ENCODE data around the gene SLC9A7.

Gene SLC9A7

GRCh38 chrX:46597771-46598170 lies 161.1 kb downstream of the SLC9A7 start:
- no peak for DNase-seq

GRCh38 chrX:46597208-46597607 lies 161.7 kb downstream of the SLC9A7 start:
- DNase-seq, result no peak

GRCh38 chrX:46595084-46595483 lies 163.8 kb downstream of the SLC9A7 start:
- DNase-seq, result no peak

- no peak for DNase-seq
Measured at GRCh38 chrX:46589977-46590723, 168.8 kb downstream of the SLC9A7 start.

GRCh38 chrX:46588263-46588662 lies 170.7 kb downstream of the SLC9A7 start:
- DNase-seq, result peak; percentile 30 to 42

- no peak for DNase-seq
Measured at GRCh38 chrX:46587753-46588171, 171.2 kb downstream of the SLC9A7 start.

- no peak for DNase-seq
Measured at GRCh38 chrX:46587158-46587557, 171.8 kb downstream of the SLC9A7 start.

- DNase-seq, result no peak
Measured at GRCh38 chrX:46584736-46585135, 174.2 kb downstream of the SLC9A7 start.

GRCh38 chrX:46582966-46583365 lies 176.0 kb downstream of the SLC9A7 start:
- DNase-seq, result no peak

- no peak for DNase-seq
Measured at GRCh38 chrX:46582325-46582724, 176.6 kb downstream of the SLC9A7 start.

GRCh38 chrX:46580613-46581012 lies 178.3 kb downstream of the SLC9A7 start:
- no peak for DNase-seq

- DNase-seq, result no peak
Measured at GRCh38 chrX:46579250-46579649, 179.7 kb downstream of the SLC9A7 start.

GRCh38 chrX:46577221-46578005 lies 181.5 kb downstream of the SLC9A7 start:
- no peak for DNase-seq

- no peak for DNase-seq
Measured at GRCh38 chrX:46576458-46576857, 182.5 kb downstream of the SLC9A7 start.

- DNase-seq, result no peak
Measured at GRCh38 chrX:46575991-46576392, 182.9 kb downstream of the SLC9A7 start.

- no peak for DNase-seq
Measured at GRCh38 chrX:46575586-46575985, 183.3 kb downstream of the SLC9A7 start.

GRCh38 chrX:46574774-46575381 lies 184.0 kb downstream of the SLC9A7 start:
- DNase-seq, result peak; percentile 33 to 36

- DNase-seq, result peak; percentile 60 to 61
Measured at GRCh38 chrX:46573892-46574773, 184.8 kb downstream of the SLC9A7 start.

GRCh38 chrX:46573331-46573891 lies 185.5 kb downstream of the SLC9A7 start, which contains the start of gene CHST7:
CHST7 (plus strand) TSS chrX:46573765; CDS start chrX:46573932, 167 bp downstream.
- DNase-seq, result peak; percentile 48 to 57

GRCh38 chrX:46572340-46572936 lies 186.5 kb downstream of the SLC9A7 start:
- DNase-seq, result no peak

- DNase-seq, result no peak
Measured at GRCh38 chrX:46571423-46572339, 187.2 kb downstream of the SLC9A7 start.

Measured in activated CD4-positive, alpha-beta T cell treated with anti-CD3 and anti-CD28 coated beads, Interleukin-2, amount 50 U/mL, for 4 hours (primary cell).